CD4-positive, alpha-beta T cell treated with Interleukin-1 beta for 1 hour (primary cell): Measurements from ENCODE around the gene TTC33.

Experiments
- DNase-seq, 2 donors: peaks; one replicate each; pipeline ENCODE4 v3.0.0-alpha.2; 2020 to 2022

The TTC33 gene

GRCh38 chr5:40503439-40503838 is 252.3 kb downstream of the TTC33 start:
- DNase-seq, result no peak

- DNase-seq, result no peak
These were observed 253.0 kb downstream of the TTC33 start for GRCh38 chr5:40502736-40503135.

GRCh38 chr5:40501711-40502444 is 253.9 kb downstream of the TTC33 start:
- DNase-seq, result no peak

- DNase-seq, result no peak
These were observed 256.1 kb downstream of the TTC33 start for GRCh38 chr5:40499518-40500273.

GRCh38 chr5:40499007-40499406 is 256.8 kb downstream of the TTC33 start:
- no peak for DNase-seq

- no peak for DNase-seq
These were observed 258.2 kb downstream of the TTC33 start for GRCh38 chr5:40497573-40497972.

GRCh38 chr5:40495237-40495635 is 260.5 kb downstream of the TTC33 start:
- no peak for DNase-seq

- no peak for DNase-seq
These were observed 261.0 kb downstream of the TTC33 start for GRCh38 chr5:40494631-40495236.

- no peak for DNase-seq
These were observed 263.7 kb downstream of the TTC33 start for GRCh38 chr5:40492056-40492455.

- DNase-seq, result no peak
These were observed 264.1 kb downstream of the TTC33 start for GRCh38 chr5:40491644-40492043.

- DNase-seq, result no peak
These were observed 265.2 kb downstream of the TTC33 start for GRCh38 chr5:40490464-40491111.

- no peak for DNase-seq
These were observed 266.3 kb downstream of the TTC33 start for GRCh38 chr5:40489421-40489820.

GRCh38 chr5:40486437-40487275 is 269.1 kb downstream of the TTC33 start:
- DNase-seq, result peak; percentile 68 to 72

GRCh38 chr5:40485021-40485998 is 270.5 kb downstream of the TTC33 start:
- no peak for DNase-seq

GRCh38 chr5:40484495-40484894 is 271.3 kb downstream of the TTC33 start:
- DNase-seq, result no peak

GRCh38 chr5:40483316-40483715 is 272.4 kb downstream of the TTC33 start:
- DNase-seq, result no peak

- DNase-seq, result no peak
These were observed 274.5 kb downstream of the TTC33 start for GRCh38 chr5:40481241-40481640.

- DNase-seq, result peak in 1 of 2 donors; percentile 25
These were observed 275.4 kb downstream of the TTC33 start for GRCh38 chr5:40480392-40480791.

- no peak for DNase-seq
These were observed 275.8 kb downstream of the TTC33 start for GRCh38 chr5:40479939-40480338.

GRCh38 chr5:40478766-40479165 is 277.0 kb downstream of the TTC33 start:
- DNase-seq, result no peak

GRCh38 chr5:40477856-40478546 is 277.8 kb downstream of the TTC33 start:
- no peak for DNase-seq
